WTC11 (cell line): ENCODE measurements around the gene XPR1. TPM values are rescaled to one million over a fixed set of nuclear protein-coding genes. Genes with fewer than 3 reads are reported as not detected.

Source experiments
- ATAC-seq: fragments of 200-7000 bp; cut with Tn5 transposase; 2 replicates; pipeline ENCODE4 v1.10.0; 2021; ENCODE audit warnings: mild to moderate bottlenecking, moderate library complexity
- CTCF ChIA-PET: fragments of 300-600 bp; sonication (Branson Sonifier 250); formaldehyde crosslinking; loops from one replicate; lab custom pipeline; 2021; ENCODE audit warnings: antibody characterized with exemption; lab: Charles Lee
- POLR2A ChIA-PET: fragments of 350-600 bp; sonication (Branson Sonifier 250); formaldehyde crosslinking; loops from one replicate; lab custom pipeline; 2021; ENCODE audit warnings: antibody characterized with exemption; lab: Charles Lee
- DNase-seq: peaks from one replicate; pipeline ENCODE4 v3.0.0; 2021; ENCODE audit warnings: low spot score
- H3K27ac Mint-ChIP-seq: 2 replicates; pipeline ENCODE4 v1.8.0; 2021; ENCODE audit warnings: mixed read lengths
- H3K27me3 Mint-ChIP-seq: 2 replicates; pipeline ENCODE4 v1.8.0; 2021; ENCODE audit warnings: low read depth, mild to moderate bottlenecking, moderate library complexity, mixed read lengths
- H3K36me3 Mint-ChIP-seq: 2 replicates; pipeline ENCODE4 v1.8.0; 2021; ENCODE audit warnings: mixed read lengths
- H3K4me1 Mint-ChIP-seq: 2 replicates; pipeline ENCODE4 v1.8.0; 2022; ENCODE audit warnings: mixed read lengths
- H3K4me3 Mint-ChIP-seq: 2 replicates; pipeline ENCODE4 v1.8.0; 2021; ENCODE audit warnings: mild to moderate bottlenecking, moderate library complexity, mixed read lengths
- H3K9me3 Mint-ChIP-seq: 2 replicates; pipeline ENCODE4 v1.8.0; 2021; ENCODE audit warnings: mixed read lengths
- E2F5 ChIP-seq: sonication (generic); formaldehyde crosslinking; IDR thresholded peaks from 2 replicates; pipeline ENCODE4 v1.8.1; 2022; ENCODE audit warnings: mild to moderate bottlenecking, moderate library complexity, missing genetic modification reagents
- ETV6 ChIP-seq: sonication (generic); formaldehyde crosslinking; IDR thresholded peaks from 2 replicates; pipeline ENCODE4 v1.8.1; 2022; ENCODE audit warnings: mild to moderate bottlenecking, missing genetic modification reagents
- FOXK1 ChIP-seq: sonication (generic); formaldehyde crosslinking; IDR thresholded peaks from 2 replicates; pipeline ENCODE4 v1.8.0; 2022; ENCODE audit warnings: mild to moderate bottlenecking, moderate library complexity, missing genetic modification reagents
- GRHL2 ChIP-seq: fragments of 250-450 bp; sonication (Bioruptor Pico); IDR thresholded peaks from 2 replicates; pipeline ENCODE4 v1.8.0; 2022; ENCODE audit warnings: mild to moderate bottlenecking, moderate library complexity; ENCODE audit not compliant: insufficient replicate concordance, severe bottlenecking
- IRF1 ChIP-seq: sonication (generic); formaldehyde crosslinking; IDR thresholded peaks from 2 replicates; pipeline ENCODE4 v1.8.0; 2023; ENCODE audit warnings: missing genetic modification reagents
- IRF2 ChIP-seq: sonication (generic); formaldehyde crosslinking; IDR thresholded peaks from 2 replicates; pipeline ENCODE4 v1.8.0; 2022; ENCODE audit warnings: low read depth, missing genetic modification reagents, borderline replicate concordance
- JUN ChIP-seq: sonication (generic); formaldehyde crosslinking; IDR thresholded peaks from 2 replicates; pipeline ENCODE4 v1.8.0; 2023; ENCODE audit warnings: mild to moderate bottlenecking, missing genetic modification reagents
- MXD4 ChIP-seq: fragments of 250-450 bp; sonication (Bioruptor Pico); IDR thresholded peaks from 2 replicates; pipeline ENCODE4 v1.8.0; 2021; ENCODE audit warnings: mild to moderate bottlenecking, moderate library complexity, borderline replicate concordance
- MYBL2 ChIP-seq: sonication (generic); formaldehyde crosslinking; IDR thresholded peaks from 2 replicates; pipeline ENCODE4 v1.8.1; 2023; ENCODE audit warnings: mild to moderate bottlenecking, moderate library complexity, missing genetic modification reagents
- NFE2L1 ChIP-seq: sonication (generic); formaldehyde crosslinking; IDR thresholded peaks from 2 replicates; pipeline ENCODE4 v1.8.1; 2023; ENCODE audit warnings: missing genetic modification reagents
- NFYB ChIP-seq: sonication (generic); formaldehyde crosslinking; conservative IDR thresholded peaks from 2 replicates; pipeline ENCODE4 v1.8.0; 2022; ENCODE audit warnings: low read depth, missing genetic modification reagents
- PREB ChIP-seq: sonication (generic); formaldehyde crosslinking; IDR thresholded peaks from 2 replicates; pipeline ENCODE4 v1.8.1; 2022; ENCODE audit warnings: mild to moderate bottlenecking, missing genetic modification reagents, moderate library complexity, borderline replicate concordance
- PRRX2 ChIP-seq: fragments of 250-450 bp; sonication (Bioruptor Pico); IDR thresholded peaks from 2 replicates; pipeline ENCODE4 v1.8.0; 2021; ENCODE audit warnings: mild to moderate bottlenecking
- RELA ChIP-seq: sonication (generic); formaldehyde crosslinking; IDR thresholded peaks from 2 replicates; pipeline ENCODE4 v1.8.1; 2022; ENCODE audit warnings: missing genetic modification reagents, mild to moderate bottlenecking, borderline replicate concordance
- TCF7 ChIP-seq: sonication (generic); formaldehyde crosslinking; IDR thresholded peaks from 2 replicates; pipeline ENCODE4 v1.8.0; 2022; ENCODE audit warnings: mild to moderate bottlenecking, low read depth, missing genetic modification reagents, moderate library complexity
- USF1 ChIP-seq: sonication (generic); formaldehyde crosslinking; IDR thresholded peaks from 2 replicates; pipeline ENCODE4 v1.8.0; 2022; ENCODE audit warnings: mild to moderate bottlenecking, missing genetic modification reagents
- ZBTB43 ChIP-seq: sonication (generic); formaldehyde crosslinking; IDR thresholded peaks from 2 replicates; pipeline ENCODE4 v1.8.1; 2023; ENCODE audit warnings: mild to moderate bottlenecking, missing genetic modification reagents
- ZNF219 ChIP-seq: sonication (generic); formaldehyde crosslinking; IDR thresholded peaks from 2 replicates; pipeline ENCODE4 v1.8.0; 2023; ENCODE audit warnings: missing genetic modification reagents, mild to moderate bottlenecking, borderline replicate concordance
- ZNF532 ChIP-seq: fragments of 250-450 bp; sonication (Bioruptor Pico); IDR thresholded peaks from 2 replicates; pipeline ENCODE4 v1.9.0; 2021; ENCODE audit warnings: mild to moderate bottlenecking, borderline replicate concordance
- ZNF671 ChIP-seq: fragments of 250-450 bp; sonication (Bioruptor Pico); IDR thresholded peaks from 2 replicates; pipeline ENCODE4 v1.8.0; 2021; ENCODE audit warnings: mild to moderate bottlenecking
- ZSCAN18 ChIP-seq: fragments of 250-450 bp; sonication (Bioruptor Pico); IDR thresholded peaks from 2 replicates; pipeline ENCODE4 v2.1.2; 2022; ENCODE audit warnings: mild to moderate bottlenecking, moderate library complexity
- total RNA-seq: library from RNA; stranded (reverse); gene quantifications from 3 replicates; pipeline ENCODE4 v1.2.3, GENCODE V29; 2021

Gene XPR1
- total RNA-seq, 1 experiment from 2014 or later = 34.6 TPM

GRCh38 chr1:180636138-180636537, 4.3 kb downstream of the XPR1 start:
- no peaks in the 10 kb centered on the region for H3K36me3 Mint-ChIP-seq
- no peaks in the 10 kb centered on the region for H3K27me3 Mint-ChIP-seq
- no peak overlapping the region for H3K4me3 Mint-ChIP-seq
- DNase-seq = no peak
- peaks cover 23% of the 10 kb centered on the region for H3K4me1 Mint-ChIP-seq
- POLR2A ChIA-PET = no interaction called here
- TF ChIP-seq ZSCAN18 (CRISPR knock-in tag) = no peak
- TF ChIP-seq PREB (CRISPR knock-in tag) = no peak
- TF ChIP-seq E2F5 (CRISPR knock-in tag) = no peak
- no peak for TF ChIP-seq MXD4 (CRISPR knock-in tag)
- TF ChIP-seq MYBL2 = no peak
- TF ChIP-seq ZBTB43 (CRISPR knock-in tag) = no peak
- TF ChIP-seq RELA (CRISPR knock-in tag) = no peak
- no peak for TF ChIP-seq IRF2
- TF ChIP-seq PRRX2 = no peak
- no peak for TF ChIP-seq USF1 (CRISPR knock-in tag)
- TF ChIP-seq NFE2L1 (CRISPR knock-in tag) = no peak
- no peak for TF ChIP-seq ZNF671 (CRISPR knock-in tag)
- no peak for TF ChIP-seq TCF7 (CRISPR knock-in tag)
- CTCF ChIA-PET = interaction anchor here (0.7 to 1.9 kb wide), 3 partner anchors 33 to 226 kb away, joined by 4 to 10 read pairs (median 5); no protein-coding TSS in a partner anchor
- H3K27ac Mint-ChIP-seq = 0 out of 2 replicates have a peak overlapping the region, but pooled peaks have one; percentile 12
- no peaks in the 10 kb centered on the region for H3K9me3 Mint-ChIP-seq
- no peak for ATAC-seq

GRCh38 chr1:180639871-180640270, 8.0 kb downstream of the XPR1 start:
- Mint-ChIP-seq H3K9me3 (no peaks in the 10 kb centered on the region), H3K4me3 (no peak overlapping the region), H3K36me3 (no peaks in the 10 kb centered on the region), H3K27ac (no peak overlapping the region), H3K27me3 (no peaks in the 10 kb centered on the region), H3K4me1 (peaks cover 18% of the 10 kb centered on the region)
- no peak for ATAC-seq
- TF ChIP-seq ZNF532 (CRISPR knock-in tag) (no peak), JUN (no peak), ETV6 (CRISPR knock-in tag) (no peak), ZSCAN18 (CRISPR knock-in tag) (no peak), NFYB (CRISPR knock-in tag) (no peak), ZNF219 (CRISPR knock-in tag) (no peak), ZNF671 (CRISPR knock-in tag) (no peak), FOXK1 (CRISPR knock-in tag) (no peak), GRHL2 (no peak), IRF2 (no peak), NFE2L1 (CRISPR knock-in tag) (no peak), IRF1 (no peak)
- ChIA-PET CTCF (no interaction called here), POLR2A (no interaction called here)
- no peak for DNase-seq
